ENCODE results near the gene MCM7. TPM values are rescaled to one million over a fixed set of nuclear protein-coding genes. Genes with fewer than 3 reads are reported as not detected.

Gene MCM7
- total RNA-seq, 1 donor from 2014 or later, result 21.7 TPM

DNA sequence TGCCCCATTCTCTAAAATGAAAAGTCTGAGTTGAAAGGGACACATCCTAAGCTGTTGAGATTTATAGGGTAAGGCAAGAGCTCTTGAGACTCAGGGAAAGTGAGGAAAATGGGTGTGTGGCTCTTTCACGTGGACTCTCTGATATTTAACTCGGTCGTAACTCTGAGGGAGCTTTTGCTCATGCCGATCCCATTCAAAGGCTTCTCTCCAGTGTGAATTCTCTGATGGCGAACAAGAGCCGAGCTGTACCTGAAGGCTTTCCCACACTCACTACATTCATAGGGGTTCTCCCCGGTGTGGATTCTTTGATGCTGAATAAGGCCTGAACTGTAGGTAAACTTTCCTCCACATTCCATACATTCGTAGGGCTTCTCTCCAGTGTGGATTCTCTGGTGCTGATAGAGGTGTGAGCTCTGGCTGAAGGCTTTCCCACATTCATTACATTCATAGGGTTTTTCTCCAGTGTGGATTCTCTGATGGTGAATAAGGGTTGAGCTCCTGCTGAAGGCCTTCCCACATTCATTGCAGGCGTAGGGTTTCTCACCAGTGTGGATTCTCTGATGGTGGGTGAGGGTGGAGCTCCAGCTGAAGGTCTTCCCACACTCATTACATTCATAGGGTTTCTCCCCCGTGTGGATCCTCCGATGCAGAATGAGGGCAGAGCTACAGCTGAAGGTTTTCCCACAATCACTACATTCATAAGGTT, 30.0 kb downstream of the MCM7 start:
- no peak for DNase-seq (ENCODE audit: low spot score)

DNA sequence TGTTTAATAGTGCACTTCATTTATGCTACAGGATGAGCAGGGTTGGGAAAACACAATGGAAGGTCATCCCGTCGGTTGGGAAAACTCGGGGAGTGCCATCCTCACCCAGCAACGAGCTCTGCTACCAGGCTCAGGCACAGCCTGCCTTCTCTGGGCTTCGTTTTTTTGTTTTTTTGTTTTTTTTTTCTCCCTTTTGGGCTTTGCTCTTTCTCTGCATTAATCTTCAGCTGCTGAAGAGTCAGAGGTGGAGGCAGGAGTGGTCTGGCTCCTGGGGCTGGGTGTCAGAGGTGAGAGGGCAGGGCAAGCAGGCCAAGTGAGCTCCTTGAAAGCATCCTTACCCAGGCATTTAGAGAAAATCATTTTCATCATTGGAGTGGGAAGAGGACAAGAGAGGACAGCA, 31.2 kb downstream of the MCM7 start:
- no peak for DNase-seq (ENCODE audit: low spot score)

GRCh38 chr7:100066953-100067352, 34.2 kb downstream of the MCM7 start:
- DNase-seq (ENCODE audit: low spot score), result no peak

GRCh38 chr7:100065452-100066186, 35.6 kb downstream of the MCM7 start:
- DNase-seq (ENCODE audit: low spot score), result peak; percentile 95

DNA sequence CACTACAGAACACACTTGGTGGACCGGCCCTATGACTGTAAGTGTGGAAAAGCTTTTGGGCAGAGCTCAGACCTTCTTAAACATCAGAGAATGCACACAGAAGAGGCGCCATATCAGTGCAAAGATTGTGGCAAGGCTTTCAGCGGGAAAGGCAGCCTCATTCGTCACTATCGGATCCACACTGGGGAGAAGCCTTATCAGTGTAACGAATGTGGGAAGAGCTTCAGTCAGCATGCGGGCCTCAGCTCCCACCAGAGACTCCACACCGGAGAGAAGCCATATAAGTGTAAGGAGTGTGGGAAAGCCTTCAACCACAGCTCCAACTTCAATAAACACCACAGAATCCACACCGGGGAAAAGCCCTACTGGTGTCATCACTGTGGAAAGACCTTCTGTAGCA, 37.0 kb downstream of the MCM7 start:
- DNase-seq (ENCODE audit: low spot score), result no peak

GRCh38 chr7:100063376-100063775, 37.8 kb downstream of the MCM7 start:
- DNase-seq (ENCODE audit: low spot score), result no peak

DNA sequence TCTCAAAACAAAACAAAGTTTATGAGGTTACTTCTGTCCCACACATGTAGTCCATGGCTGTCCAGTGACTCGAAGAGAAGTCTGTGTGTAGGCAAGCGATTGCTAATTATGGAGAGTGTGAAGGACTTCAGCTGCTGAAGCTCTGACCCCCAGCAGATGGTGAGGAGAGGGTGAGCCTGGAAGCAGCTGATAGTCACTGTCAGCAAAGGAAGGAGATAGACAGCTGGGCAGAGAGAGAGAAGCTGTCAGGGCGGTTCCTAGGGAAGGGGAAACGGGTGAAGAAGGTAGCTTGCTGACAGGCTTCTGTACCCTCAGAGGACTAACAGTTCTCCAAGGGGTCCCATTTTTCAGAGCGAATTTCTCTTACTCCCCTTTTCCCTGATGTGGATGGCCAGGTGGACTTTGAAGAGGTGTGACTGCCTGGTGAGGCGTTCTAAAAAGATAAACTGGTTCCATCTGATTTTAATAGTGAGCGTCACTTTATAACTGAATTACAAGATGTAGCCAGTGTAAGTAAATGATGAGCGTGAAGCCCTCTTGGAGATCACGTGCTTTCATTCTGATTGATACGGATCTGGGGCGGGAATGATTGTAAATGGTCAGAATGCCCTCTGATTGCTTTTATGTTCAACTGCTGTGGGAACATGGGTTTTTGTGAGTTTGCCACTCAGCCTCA, 39.5 kb downstream of the MCM7 start:
- DNase-seq (ENCODE audit: low spot score), result no peak

DNA sequence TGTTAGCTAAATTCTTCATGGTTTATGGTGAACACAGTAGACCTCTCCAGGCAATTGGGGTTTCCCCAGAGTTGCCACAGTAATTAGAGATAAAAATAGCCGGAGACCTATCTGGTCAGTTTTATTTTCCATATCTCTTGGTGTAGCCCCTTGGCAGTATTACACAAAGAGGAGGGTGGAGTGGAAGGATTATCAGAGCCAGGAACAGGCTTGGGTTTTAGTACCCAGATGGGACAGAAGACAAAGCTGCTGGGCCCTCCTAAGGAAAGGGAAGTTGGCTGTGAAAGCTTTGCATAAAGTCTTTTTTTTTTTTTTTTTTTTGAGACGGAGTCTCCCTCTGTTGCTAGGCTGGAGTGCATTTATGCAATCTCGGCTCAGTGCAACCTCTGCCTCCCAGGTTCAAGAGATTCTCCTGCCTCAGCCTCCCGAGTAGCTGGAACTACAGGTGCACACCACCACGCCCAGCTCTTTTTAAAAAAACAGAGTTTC, 41.9 kb downstream of the MCM7 start:
- no peak for DNase-seq (ENCODE audit: low spot score)

- no peak for DNase-seq (ENCODE audit: low spot score)
These were observed 44.2 kb downstream of the MCM7 start for GRCh38 chr7:100057006-100057405.

GRCh38 chr7:100053215-100053614, 48.0 kb downstream of the MCM7 start:
- DNase-seq (ENCODE audit: low spot score), result peak; percentile 71

DNA sequence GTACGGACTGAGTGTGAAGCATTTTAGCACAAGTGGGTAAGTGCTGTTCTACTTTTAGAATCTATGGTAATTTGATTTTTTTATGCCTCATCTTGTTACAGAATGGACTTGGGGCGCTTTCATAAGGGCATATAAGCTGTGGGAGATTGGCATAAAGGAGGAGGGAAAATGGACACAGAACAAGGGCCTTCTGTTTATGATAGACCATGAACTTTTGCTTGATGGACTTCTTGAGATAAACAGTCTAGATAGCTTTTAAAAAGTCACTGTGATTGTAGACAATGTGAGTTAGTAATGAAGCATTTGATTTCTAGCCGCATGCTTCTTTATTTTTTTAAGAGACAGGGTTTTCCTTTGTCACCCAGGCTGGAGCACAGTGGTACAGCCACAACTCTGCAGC, 49.6 kb downstream of the MCM7 start:
- no peak for DNase-seq (ENCODE audit: low spot score)

GRCh38 chr7:100049441-100050291, 51.5 kb downstream of the MCM7 start, which contains the start of gene ZSCAN21:
Gene ZSCAN21 (plus strand): TSS chr7:100049774. CDS start chr7:100057007, 7,233 bp downstream.
- peak; percentile 90 for DNase-seq (ENCODE audit: low spot score)

DNA sequence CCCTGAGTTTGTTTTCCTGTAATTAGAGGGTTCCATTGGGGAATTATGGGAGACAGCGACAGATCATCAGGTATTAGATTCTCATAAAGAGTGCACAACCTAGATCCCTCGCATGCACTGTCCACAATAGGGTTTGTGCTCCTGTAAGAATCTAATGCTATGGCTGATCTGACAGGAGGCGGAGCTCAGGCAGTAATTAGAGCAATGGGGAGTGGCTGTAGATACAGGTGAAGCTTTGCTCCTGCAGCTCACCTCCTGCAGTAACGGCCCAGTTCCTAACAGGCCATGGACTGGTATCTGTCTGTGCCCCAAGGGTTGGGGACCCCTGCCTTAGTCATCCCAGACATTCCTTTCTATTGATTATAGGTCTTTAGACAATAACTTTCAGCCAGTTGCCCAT, 52.5 kb downstream of the MCM7 start:
- no peak for DNase-seq (ENCODE audit: low spot score)

DNA sequence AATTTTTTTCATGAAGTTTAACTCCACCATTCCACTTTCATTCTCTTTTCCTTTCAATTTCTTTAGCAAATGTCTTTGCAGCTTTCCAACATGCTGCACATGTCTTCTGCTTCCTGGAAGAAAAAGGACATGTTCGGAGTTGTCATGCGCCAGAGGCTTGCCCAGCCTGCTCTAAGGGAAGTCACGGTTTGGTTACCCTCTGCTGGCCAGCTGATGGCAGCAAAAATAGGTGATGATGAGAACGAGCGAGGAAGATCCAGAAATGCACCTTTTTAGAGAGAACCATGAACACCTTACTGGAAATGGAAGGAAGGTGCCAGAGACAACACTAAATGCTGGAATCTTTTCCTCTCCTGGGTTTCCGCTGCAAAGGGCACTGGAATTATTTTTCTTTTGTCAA, 56.5 kb downstream of the MCM7 start:
- no peak for DNase-seq (ENCODE audit: low spot score)

Other genes starting within 250 kb of the MCM7 start
- gene OR2AE1, start 224.4 kb downstream of the MCM7 start, total RNA-seq (ENCODE audit: insufficient read depth, low replicate concordance), result 0.96 TPM
- gene TRIM4, start 181.9 kb downstream of the MCM7 start, total RNA-seq (ENCODE audit: insufficient read depth, low replicate concordance), result 24.6 TPM
- not detected for gene GJC3, start 171.8 kb downstream of the MCM7 start, total RNA-seq (ENCODE audit: insufficient read depth, low replicate concordance)
- 9.9 TPM for gene AZGP1, start 125.4 kb downstream of the MCM7 start, total RNA-seq (ENCODE audit: insufficient read depth, low replicate concordance)
- gene ZKSCAN1, start 85.8 kb downstream of the MCM7 start, total RNA-seq (ENCODE audit: insufficient read depth, low replicate concordance), result 27.7 TPM
- 7.0 TPM for gene ZSCAN21, start 51.6 kb downstream of the MCM7 start, total RNA-seq (ENCODE audit: insufficient read depth, low replicate concordance)
- gene ZNF3, start 19.7 kb downstream of the MCM7 start, total RNA-seq (ENCODE audit: insufficient read depth, low replicate concordance), result 37.1 TPM
- gene COPS6, start 12.4 kb downstream of the MCM7 start, total RNA-seq (ENCODE audit: insufficient read depth, low replicate concordance), result 19.5 TPM
- gene AP4M1, start 246 bp upstream of the MCM7 start, total RNA-seq (ENCODE audit: insufficient read depth, low replicate concordance), result 6.0 TPM
- 22.1 TPM for gene TAF6, start 18.0 kb upstream of the MCM7 start, total RNA-seq (ENCODE audit: insufficient read depth, low replicate concordance)
- gene CNPY4, start 18.2 kb upstream of the MCM7 start, total RNA-seq (ENCODE audit: insufficient read depth, low replicate concordance), result 33.0 TPM
- gene MBLAC1, start 25.6 kb upstream of the MCM7 start, total RNA-seq (ENCODE audit: insufficient read depth, low replicate concordance), result 1.9 TPM
- gene LAMTOR4, start 47.5 kb upstream of the MCM7 start, total RNA-seq (ENCODE audit: insufficient read depth, low replicate concordance), result 14.4 TPM
- 2.6 TPM for gene TRAPPC14, start 57.3 kb upstream of the MCM7 start, total RNA-seq (ENCODE audit: insufficient read depth, low replicate concordance)
- gene GAL3ST4, start 67.2 kb upstream of the MCM7 start, total RNA-seq (ENCODE audit: insufficient read depth, low replicate concordance), result 1.2 TPM
- 0.72 TPM for gene GPC2, start 76.0 kb upstream of the MCM7 start, total RNA-seq (ENCODE audit: insufficient read depth, low replicate concordance)
- gene STAG3, start 76.5 kb upstream of the MCM7 start, total RNA-seq (ENCODE audit: insufficient read depth, low replicate concordance), result 1.9 TPM
- gene PVRIG, start 118.6 kb upstream of the MCM7 start, total RNA-seq (ENCODE audit: insufficient read depth, low replicate concordance), result 0.48 TPM
- 1.2 TPM for gene SPDYE3, start 206.3 kb upstream of the MCM7 start, total RNA-seq (ENCODE audit: insufficient read depth, low replicate concordance)